GM18507 (cell line): Measurements from ENCODE around the gene CEP112.

Source experiments
- DNase-seq: peaks from one replicate; pipeline ENCODE4 v3.0.0; 2011; ENCODE audit warnings: low read depth; ENCODE audit not compliant: insufficient read length; ENCODE audit errors: extremely low spot score
- FAIRE-seq: peaks from 2 replicates; lab custom pipeline; 2011; peaks lifted over from hg19 to GRCh38; lab: Jason Lieb, UNC

CEP112 gene

GRCh38 chr17:66191593-66192377 lies at the start of gene CEP112:
TSS of gene CEP112 (minus strand) at chr17:66192133.
- FAIRE-seq (peak; percentile 47), DNase-seq (peak; percentile 68)

GRCh38 chr17:66240630-66241029 lies 48.7 kb upstream of the CEP112 start:
- no peak for FAIRE-seq
- no peak for DNase-seq

GRCh38 chr17:66240013-66240412 lies 48.1 kb upstream of the CEP112 start:
- no peak for FAIRE-seq
- no peak for DNase-seq

GRCh38 chr17:66235377-66235994 lies 43.6 kb upstream of the CEP112 start:
- FAIRE-seq: no peak
- DNase-seq: no peak

GRCh38 chr17:66234611-66235010 lies 42.7 kb upstream of the CEP112 start:
- FAIRE-seq: no peak
- no peak for DNase-seq

- FAIRE-seq (no peak), DNase-seq (no peak)
Observed at GRCh38 chr17:66233023-66233753, 41.3 kb upstream of the CEP112 start.

- DNase-seq: no peak
- no peak for FAIRE-seq
Observed at GRCh38 chr17:66230922-66231591, 39.1 kb upstream of the CEP112 start.

GRCh38 chr17:66229783-66230538 lies 38.0 kb upstream of the CEP112 start:
- FAIRE-seq (no peak), DNase-seq (no peak)

GRCh38 chr17:66228887-66229782 lies 37.2 kb upstream of the CEP112 start, which contains the start of gene APOH:
TSS of gene APOH (minus strand) at chr17:66229415. CDS start at chr17:66229379, 36 bp downstream.
- FAIRE-seq: no peak

GRCh38 chr17:66227212-66228045 lies 35.5 kb upstream of the CEP112 start:
- DNase-seq: no peak
- FAIRE-seq: no peak

More at GRCh38 chr17:66228887-66229782, 37.2 kb upstream of the CEP112 start, which contains the start of gene APOH:
- no peak for DNase-seq

- DNase-seq: no peak
- FAIRE-seq: no peak
Observed at GRCh38 chr17:66222798-66223350, 30.9 kb upstream of the CEP112 start.

- DNase-seq (no peak), FAIRE-seq (no peak)
Observed at GRCh38 chr17:66221755-66222530, 30.0 kb upstream of the CEP112 start.

GRCh38 chr17:66221343-66221742 lies 29.4 kb upstream of the CEP112 start:
- no peak for FAIRE-seq

GRCh38 chr17:66220079-66220835 lies 28.3 kb upstream of the CEP112 start:
- no peak for FAIRE-seq
- no peak for DNase-seq

More at GRCh38 chr17:66221343-66221742, 29.4 kb upstream of the CEP112 start:
- no peak for DNase-seq

GRCh38 chr17:66215529-66215911 lies 23.6 kb upstream of the CEP112 start:
- FAIRE-seq (no peak), DNase-seq (no peak)
